RPMI7951 (cell line): ENCODE results near the gene EIF5B. TPM values are rescaled to one million over a fixed set of nuclear protein-coding genes. Genes with fewer than 3 reads are reported as not detected.
"Not testable (repeated sequence)": the region's sequence is repeated elsewhere in the genome, so short reads cannot be mapped to it uniquely, and the experiment has no call there.

Source experiments
- DNase-seq: peaks from one replicate; pipeline ENCODE4 v3.0.0-alpha.2; 2012; ENCODE audit warnings: low read depth
- total RNA-seq: library from RNA; depleted of rRNA; stranded (reverse); fragments of >200 nt; shearing (Covaris generic); gene quantifications from 2 replicates; pipeline ENCODE4 v1.2.3, GENCODE V29; 2014; rRNA removed

EIF5B gene, protein sequence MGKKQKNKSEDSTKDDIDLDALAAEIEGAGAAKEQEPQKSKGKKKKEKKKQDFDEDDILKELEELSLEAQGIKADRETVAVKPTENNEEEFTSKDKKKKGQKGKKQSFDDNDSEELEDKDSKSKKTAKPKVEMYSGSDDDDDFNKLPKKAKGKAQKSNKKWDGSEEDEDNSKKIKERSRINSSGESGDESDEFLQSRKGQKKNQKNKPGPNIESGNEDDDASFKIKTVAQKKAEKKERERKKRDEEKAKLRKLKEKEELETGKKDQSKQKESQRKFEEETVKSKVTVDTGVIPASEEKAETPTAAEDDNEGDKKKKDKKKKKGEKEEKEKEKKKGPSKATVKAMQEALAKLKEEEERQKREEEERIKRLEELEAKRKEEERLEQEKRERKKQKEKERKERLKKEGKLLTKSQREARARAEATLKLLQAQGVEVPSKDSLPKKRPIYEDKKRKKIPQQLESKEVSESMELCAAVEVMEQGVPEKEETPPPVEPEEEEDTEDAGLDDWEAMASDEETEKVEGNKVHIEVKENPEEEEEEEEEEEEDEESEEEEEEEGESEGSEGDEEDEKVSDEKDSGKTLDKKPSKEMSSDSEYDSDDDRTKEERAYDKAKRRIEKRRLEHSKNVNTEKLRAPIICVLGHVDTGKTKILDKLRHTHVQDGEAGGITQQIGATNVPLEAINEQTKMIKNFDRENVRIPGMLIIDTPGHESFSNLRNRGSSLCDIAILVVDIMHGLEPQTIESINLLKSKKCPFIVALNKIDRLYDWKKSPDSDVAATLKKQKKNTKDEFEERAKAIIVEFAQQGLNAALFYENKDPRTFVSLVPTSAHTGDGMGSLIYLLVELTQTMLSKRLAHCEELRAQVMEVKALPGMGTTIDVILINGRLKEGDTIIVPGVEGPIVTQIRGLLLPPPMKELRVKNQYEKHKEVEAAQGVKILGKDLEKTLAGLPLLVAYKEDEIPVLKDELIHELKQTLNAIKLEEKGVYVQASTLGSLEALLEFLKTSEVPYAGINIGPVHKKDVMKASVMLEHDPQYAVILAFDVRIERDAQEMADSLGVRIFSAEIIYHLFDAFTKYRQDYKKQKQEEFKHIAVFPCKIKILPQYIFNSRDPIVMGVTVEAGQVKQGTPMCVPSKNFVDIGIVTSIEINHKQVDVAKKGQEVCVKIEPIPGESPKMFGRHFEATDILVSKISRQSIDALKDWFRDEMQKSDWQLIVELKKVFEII
- total RNA-seq, result 18.2 and 19.5 TPM in 2 replicates

DNA sequence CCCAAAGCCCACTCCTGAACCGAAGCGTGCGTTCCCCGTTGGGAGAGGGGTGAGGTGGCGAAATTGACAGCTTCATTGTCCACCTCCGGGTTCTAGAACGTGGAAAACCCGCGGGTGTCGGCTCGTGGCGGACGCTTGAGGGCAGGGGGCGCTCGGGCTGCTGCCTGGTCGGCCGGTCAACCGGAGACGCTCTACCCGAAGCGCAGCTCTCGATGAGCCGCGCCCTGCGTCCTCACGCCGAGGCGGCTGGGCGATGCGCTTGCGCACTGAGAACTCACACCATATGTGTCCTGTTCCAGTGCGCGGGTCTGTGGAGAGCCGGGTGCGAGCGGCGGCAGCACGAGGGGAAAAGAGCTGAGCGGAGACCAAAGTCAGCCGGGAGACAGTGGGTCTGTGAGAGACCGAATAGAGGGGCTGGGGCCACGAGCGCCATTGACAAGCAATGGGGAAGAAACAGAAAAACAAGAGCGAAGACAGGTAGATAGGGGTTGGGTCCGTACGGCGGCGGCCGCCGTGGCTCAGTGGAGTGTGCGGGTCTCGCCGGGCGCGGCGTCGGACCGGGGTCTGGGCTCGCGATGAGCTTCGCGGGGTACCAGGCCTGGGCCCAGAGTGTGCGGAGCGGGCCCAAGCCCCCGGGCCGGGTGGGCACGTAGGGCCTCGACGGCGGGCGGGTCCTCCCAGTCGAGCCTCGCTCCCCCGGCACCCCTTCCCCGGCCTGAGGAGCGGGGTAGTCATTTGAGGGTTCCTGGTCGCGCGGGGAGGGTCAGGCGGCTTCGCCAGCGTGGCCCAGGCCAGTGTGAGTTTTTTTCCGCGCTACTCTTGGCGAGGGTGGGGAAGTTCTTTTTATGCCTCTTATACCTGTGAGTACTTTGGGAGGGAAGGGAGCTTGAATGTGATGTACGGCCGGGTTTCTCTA lies at the start of gene EIF5B:
Gene EIF5B (plus strand): TSS at position 277 of the 916 bp plus-strand sequence. CDS start 166 bp downstream, at position 443.
- peak; percentile 95 for DNase-seq

DNA sequence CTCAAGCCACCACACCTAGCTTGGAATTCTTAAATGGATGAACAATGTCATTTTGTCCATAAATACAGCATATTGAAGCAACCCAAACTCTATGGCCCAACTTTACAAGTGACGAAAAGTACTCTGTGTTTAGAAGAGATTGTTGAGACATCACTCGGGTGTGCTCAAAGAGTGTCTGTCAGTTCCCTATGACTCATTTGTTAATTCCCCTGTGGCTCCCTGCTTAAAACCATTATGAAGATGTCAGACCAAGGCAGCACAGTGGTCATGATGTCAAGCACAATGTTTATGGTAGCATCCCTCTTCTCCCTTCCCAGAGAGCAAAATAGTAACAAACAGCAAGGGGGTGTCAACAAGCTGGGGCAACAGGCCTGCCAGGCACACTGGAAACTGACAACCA lies 39.2 kb upstream of the EIF5B start:
- DNase-seq, result peak; percentile 15

DNA sequence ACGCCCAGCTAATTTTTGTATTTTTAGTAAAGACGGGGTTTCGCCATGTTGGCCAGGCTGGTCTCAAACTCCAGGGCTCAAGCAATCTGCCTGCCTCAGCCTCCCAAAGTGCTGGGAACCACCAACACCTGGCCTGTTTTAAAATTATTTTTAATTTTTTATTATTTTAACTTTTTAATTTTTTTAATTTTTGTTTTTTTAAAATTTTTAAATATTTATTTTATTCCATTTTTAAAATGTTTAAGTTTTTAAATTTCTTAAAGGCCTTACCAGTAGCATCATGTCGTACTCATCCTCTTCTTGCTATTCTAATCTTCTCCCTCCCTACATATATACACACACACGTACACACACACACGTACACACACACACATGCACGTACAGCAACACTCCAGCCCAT lies 37.6 kb upstream of the EIF5B start:
- no peak for DNase-seq

DNA sequence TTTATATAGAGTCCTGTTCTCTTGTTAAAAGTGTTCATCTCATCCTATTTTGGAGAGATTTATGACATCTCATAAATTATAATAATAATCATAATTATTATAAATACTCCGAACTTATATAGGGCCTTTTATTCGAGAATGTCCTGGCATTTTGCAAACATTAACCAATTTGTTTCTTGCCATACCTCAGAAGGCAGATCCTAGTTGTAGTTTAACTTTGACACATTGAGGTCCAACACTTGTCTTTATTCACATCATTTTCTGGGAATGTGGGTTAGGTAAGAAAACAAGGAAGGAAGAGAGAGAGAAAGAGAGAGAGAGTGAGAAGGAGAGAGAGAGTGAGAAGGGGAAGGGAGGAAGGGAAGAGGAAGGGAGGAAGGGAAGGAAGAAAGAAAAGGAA lies 36.1 kb upstream of the EIF5B start, which contains the start of gene LYG1:
Gene LYG1 (minus strand): TSS at position 101 of the 400 bp plus-strand sequence. CDS start 5,527 bp downstream, outside the sequence.
- not testable (repeated sequence) for DNase-seq

DNA sequence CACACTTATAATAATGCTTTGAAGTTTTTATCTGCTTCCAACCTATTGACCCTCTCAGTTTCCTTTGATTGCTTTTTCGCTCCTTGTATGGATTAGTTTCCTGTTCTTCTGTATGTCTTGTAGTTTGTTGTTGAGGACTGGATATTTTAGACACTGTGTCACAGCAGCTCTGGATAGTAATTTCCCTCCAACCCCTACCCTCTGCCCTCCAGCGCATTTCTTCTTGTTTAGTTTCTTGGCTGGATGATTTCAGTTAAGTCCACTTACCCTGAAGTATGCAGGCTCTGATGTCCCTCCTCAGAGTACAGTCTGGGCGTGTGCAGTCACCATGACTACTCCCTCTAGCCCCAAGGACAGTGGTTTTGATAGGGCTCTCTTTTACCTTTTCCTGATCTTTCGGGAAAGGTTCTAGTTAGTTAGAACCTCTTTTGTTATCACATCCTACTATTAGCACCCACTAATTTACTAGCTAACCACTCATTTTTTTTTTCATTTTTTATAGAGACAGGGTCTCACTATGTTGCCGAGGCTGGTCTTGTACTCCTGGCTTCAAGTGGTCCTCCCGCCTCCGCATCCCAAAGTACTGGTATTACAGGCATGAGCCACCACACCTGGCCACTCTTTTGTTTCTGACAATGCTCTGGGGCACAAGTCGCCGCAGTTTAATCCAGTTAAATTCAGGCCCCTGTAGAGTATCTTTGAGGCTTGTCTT lies 19.9 kb upstream of the EIF5B start:
- no peak for DNase-seq

DNA sequence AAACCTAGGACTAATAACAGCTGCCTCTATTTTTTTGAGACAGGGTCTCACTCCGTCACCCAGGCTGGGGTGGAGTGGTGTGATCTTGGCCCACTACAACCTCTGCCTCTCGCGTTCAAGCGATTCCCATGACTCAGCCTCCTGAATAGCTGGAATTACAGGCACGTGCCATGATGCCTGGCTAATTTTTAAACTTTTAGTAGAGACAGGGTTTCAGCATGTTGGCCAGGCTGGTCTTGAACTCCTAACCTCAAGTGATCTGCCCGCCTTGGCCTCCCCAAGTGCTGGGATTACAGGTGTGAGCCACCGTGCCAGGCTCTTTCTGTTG lies 19.4 kb upstream of the EIF5B start:
- DNase-seq, result not testable (repeated sequence)

DNA sequence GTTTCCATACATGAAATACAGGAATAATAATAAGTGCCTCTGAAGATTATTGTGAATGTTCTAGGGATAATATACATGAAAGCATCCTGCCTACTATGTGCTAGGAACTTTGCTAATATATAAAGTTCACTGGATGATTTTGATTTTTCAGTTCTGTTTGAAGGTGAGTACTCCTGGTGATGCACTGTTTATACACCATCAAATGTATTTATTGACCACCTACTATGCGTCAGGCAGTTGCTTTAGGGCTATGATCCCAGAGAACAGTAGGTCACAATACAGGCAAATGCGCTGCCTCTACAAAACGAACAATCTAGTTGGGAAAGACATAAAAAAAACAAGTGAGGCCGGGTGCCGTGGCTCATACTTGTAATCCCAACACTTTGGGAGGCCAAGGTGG lies 11.8 kb upstream of the EIF5B start:
- DNase-seq, result no peak

DNA sequence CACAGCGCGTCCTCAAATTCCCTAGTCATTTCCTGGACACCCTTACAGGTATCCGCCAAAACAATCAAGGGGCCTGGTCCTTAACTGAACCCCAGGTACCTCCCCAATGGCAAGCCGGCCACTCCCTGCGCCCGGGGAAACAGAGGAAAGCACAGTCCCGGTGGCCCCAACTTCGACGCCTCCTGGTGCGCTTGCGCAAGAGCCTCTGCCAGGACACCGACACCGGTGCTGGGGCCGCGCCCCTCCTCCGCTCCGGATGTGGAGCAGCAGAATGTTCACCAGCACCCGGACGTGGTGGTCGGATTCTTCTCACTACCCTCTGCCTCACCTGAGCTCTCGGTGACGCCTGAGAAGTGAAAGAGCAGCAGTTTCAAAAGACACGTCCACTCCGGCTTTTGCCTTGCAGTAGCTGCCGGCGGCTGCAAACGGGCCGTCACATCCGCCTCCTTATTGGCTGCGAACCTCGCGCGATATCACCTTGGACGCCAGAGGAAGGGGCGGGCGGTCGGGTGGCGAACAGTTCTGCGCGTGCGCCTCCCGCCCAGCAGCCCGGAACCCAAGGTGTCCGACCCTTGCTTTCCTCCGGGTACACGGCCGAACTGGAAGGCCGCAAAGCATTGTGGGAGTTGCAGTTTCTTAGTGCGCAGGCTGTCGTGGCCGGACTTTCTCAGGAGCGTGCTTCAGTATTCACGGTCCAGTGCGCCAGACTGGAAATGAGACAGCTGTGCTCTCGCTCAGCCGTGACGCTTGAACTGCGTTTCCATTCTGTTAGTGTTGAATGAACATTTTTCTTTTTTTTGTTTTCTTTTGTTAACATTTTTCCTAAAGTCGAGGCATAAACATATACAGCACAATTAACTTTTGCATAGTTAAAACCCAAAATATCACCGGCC lies 1.0 kb upstream of the EIF5B start, which contains the start of gene TXNDC9:
Gene TXNDC9 (minus strand): TSS at position 423 of the 893 bp plus-strand sequence. CDS start 3,123 bp downstream, outside the sequence.
- DNase-seq, result peak; percentile 100

DNA sequence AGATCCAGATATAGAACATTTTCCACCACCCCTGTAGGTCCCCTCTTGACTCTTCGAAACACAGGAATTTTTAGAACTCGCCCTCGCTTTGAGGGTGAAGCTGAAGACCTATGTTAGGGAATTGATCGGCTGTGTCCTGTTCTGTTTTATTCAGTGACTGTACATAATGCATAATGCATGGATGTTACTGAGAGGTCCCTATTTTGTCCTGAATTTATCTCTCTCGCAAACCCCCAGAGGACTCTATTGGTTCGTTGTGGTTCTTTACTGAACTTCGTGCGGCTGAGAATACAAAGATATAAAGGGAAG lies 431 bp upstream of the EIF5B start:
- DNase-seq, result no peak

DNA sequence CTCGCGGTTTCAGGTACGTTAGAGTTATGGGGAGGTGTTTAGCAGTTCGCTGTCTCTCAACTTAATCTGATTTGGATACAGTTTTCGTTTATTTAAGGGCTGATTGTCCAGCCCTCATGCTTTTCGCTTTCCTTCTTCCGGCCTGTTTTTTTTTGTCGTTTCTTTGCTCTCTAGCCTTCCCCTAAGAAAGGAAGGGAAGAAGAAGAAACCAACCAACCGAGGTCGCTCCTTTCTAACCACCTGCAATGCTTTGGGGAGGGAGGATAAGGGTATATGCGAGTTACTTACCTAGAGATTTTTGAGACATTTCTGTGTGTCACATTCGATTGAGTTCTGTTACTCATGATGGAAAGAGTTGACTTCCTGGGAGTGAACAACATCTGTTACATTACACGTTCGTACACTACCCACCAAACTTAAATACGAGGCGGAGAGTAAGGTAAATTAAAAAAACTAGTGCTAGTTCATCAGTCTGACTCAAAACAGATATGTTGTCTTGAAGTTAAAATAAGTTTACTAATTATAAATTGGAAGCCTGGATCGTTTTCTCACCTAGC lies 918 bp downstream of the EIF5B start:
- DNase-seq, result peak; percentile 14

DNA sequence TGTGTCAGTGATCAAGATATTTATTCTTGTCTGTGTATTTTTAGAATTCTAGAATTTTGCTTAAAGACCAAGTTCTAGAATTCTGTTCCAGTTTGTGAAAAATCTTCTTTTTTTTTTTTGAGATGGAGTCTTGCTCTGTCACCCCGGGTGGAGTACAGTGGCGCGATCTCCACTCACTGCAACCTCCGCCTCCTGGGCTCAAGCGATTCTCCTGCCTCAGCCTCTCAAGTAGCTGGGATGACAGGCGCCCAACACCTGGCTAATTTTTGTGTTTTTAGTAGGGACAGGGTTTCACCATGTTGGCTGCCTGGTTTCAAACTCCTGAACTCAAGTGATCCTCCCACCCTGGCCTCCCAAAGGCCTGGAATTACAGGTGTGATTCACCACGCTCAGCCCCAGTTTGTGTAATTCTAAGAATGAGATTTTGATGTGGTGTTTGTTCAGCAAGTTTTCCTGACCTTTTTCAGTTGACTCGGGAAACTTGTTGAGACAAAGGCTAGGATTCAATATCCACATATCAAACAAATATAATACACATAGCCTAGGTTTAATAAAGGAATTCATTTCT lies 3.6 kb downstream of the EIF5B start:
- no peak for DNase-seq

DNA sequence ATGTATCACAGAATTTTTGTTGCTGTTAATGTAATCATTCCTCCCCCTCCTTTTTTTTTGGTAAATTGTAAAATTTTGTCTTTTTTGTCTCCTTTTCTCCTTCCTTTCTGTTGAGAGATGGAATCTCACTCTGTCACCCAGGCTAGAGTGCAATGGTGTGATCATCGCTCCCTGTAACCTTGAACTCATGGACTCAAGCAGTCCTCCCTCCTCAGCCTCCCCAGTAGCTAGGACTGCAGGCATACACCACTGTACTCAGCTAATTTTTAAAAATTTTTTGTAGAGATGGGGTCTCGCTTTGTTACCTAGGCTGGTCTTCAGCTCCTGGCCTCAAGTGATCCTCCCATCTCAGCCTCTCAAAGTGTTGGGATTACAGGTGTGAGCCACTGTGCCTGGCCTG lies 5.3 kb downstream of the EIF5B start:
- no peak for DNase-seq

DNA sequence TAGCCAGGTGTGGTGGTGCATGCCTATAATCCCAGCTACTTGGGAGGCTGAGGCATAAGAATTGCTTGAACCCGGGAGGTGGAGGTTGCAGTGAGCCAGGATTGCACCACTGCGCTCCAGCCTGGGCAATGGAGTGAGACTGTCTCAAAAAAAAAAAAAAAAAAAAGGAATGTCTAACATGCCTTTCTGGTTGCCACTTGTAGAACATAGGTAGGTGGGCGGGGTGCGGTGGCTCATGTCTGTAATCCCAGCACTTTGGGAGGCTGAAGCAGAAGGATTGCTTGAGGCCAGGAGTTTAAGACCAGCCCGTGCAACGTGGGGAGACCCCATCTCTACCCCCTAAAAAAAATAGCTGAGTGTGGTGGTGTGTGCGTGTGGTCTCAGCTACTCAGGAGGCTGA lies 8.3 kb downstream of the EIF5B start:
- DNase-seq, result not testable (repeated sequence)

DNA sequence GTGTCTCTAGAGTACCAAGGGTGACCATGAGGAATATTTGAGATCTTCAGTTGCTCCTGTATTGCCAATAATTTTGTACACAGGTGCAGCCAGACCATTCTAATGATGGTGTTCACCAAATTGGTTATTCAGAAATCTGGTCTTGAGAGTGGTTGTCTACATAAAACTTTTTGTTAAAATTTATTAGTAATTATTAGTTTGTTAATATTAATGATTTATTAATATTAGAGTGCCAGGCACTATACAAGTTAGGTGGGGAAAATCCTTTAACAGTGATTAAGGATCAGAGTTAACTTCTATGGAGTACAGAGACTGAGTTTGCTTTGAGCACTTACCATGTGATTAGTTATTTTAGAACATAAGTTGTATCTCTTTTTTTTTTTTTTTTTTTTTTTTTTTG lies 9.0 kb downstream of the EIF5B start:
- DNase-seq, result no peak

DNA sequence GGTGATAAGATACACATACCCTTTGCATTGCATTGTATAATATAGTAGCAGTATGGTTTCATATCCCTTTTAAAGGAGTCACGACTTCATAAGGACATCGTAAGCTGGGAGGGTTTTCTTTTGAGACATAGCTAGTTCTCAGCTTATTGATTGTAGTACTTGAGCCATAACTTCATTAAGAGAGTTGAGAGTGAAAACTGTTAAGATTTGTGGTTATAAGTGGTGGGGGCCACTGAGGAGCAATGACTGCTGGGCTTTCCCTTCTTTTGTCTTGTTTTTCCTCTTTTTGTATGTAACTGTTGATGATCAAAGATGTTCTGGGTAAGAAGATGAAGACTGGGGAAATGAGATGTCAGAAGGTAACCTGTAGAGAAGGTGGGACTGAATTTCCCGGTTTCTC lies 11.0 kb downstream of the EIF5B start:
- no peak for DNase-seq

DNA sequence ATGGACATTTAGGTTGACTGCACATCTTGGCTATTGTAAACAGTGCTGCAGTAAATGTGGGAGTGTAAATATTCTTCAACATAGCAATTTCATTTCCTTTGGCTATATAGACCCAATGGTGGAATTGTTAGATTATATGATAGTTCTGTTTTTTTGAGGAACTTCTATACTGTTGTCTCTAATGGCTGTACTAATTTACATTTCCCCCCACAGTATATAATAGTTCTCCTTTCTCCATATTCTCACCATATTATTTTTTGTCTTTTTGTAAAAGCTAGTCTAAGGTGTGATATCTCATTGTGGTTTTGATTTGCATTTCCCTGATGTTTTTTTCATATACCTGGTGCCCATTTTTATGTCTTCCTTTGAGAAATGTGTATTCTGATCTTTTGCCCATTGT lies 13.0 kb downstream of the EIF5B start:
- no peak for DNase-seq

DNA sequence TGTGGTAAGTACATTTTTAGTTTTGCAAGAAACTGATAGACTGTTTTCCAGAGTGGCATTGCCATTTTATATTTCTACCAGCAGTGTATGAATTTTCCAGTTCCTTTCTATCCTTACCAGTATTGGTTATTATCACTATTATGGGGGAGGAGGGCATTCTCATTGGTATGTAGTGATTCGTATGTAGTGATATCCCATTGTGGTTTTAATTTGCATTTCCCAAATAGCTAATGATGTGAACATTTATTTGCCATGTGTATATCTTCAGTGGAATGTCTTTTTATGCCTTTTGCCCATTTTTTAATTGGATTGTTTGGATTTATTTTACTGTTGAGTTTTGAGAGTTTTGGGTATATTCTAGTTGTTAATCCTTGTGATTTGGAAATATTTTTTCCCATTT lies 16.9 kb downstream of the EIF5B start:
- DNase-seq, result peak; percentile 3

DNA sequence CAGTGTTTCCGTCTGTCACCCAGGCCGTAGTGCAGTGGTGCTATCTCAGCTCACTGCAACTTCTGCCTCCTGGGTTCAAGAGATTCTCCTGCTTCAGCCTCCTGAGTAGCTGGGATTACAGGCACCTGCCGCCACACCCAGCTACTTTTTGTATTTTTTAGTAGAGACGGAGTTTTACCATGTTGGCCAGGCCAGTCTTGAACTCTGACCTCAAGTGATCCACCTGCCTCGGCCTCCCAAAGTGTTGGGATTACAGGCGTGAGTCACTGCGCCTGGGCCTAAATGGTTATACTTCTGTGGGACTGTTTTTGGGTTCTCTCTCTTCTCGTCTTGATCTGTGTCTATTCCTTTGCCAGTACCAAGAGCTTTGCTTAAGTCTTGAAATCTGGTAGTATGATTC lies 17.6 kb downstream of the EIF5B start:
- DNase-seq, result not testable (repeated sequence)

DNA sequence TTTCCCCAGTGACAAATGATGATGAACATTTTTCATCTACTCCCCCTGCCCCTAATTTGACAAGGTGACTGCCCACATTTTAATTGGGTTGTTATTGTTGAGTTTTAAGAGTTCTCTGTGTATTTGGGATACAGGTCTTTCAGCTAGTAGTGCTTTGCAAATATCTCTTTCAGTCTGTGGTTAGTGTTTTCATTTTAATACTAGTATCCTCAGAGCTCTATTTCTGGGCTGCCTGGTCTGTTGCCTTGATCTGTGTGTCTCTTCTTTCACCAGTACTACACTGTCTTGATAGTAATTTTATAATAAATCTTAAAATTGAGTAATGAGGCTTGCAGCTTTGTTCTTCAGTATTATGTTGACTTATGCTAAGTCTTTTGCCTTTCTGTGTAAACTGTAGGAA lies 19.7 kb downstream of the EIF5B start:
- DNase-seq, result no peak
